GM10248 (cell line): ENCODE data around the gene SZRD1.

Source experiments
- CTCF ChIA-PET: fragments of 300-600 bp; sonication (Branson Sonifier 250); formaldehyde crosslinking; extraction: SDS; loops from one replicate; lab custom pipeline; 2021; ENCODE audit warnings: antibody characterized with exemption; lab: Yijun Ruan, JAX
- POLR2A ChIA-PET: fragments of 350-650 bp; sonication (Branson Sonifier 250); formaldehyde crosslinking; extraction: SDS; loops from one replicate; lab custom pipeline; 2020; ENCODE audit warnings: antibody characterized with exemption; lab: Yijun Ruan, JAX
- DNase-seq: peaks from one replicate; pipeline ENCODE4 v3.0.0; 2012; ENCODE audit errors: extremely low spot score
- TF ChIP-seq, protein P1 (sequence below): IDR thresholded peaks from 2 replicates; pipeline ENCODE4 v1.5.1; 2012; ENCODE audit warnings: mild to moderate bottlenecking, low read depth; ENCODE audit errors: extremely low read depth, missing control alignments, control extremely low read depth

Gene SZRD1

DNA sequence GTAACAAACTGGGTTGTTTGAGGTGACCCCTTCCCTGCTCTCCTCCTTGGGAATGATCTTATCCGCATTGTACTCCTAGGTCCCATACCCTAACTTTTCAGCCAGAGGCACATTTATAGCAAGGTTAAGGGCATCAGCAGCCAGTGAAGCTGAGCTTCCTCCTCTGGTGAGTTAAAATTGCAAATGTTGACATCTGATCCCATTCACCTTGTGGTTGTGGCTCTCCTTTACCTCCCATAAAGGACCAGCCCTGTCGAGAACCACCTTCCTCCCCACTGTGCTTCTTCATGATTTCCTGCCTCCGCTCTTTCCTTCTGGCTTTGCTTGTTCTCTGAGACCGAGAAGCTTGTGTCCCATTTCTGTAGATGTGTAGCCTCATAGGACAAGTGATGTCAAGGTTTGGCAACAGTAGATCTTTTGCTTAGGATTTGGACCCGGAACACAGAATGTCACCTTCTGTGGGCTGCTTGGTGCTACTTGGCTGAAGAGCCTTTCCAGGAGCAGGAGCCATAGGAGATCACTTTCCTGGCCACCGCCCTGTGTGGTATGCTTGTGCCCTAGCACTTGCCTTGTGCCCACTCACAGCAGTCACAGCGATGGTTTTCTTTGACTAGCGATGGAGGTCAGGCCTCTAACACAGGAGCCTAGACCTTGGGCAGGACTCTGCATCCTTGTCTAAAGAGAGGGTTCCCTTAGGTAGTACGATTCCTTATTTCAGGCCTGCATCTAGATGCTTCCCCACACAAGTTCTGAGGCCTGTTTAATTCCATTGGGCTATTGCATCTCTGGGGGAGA, 18.8 kb downstream of the SZRD1 start:
- CTCF ChIA-PET: interaction anchor here (1.0 to 1.7 kb wide), 4 partner anchors 10 to 64 kb away, joined by 3 to 7 read pairs (median 3); no protein-coding TSS in a partner anchor
- POLR2A ChIA-PET: interaction anchor here (1.2 to 1.8 kb wide), 2 partner anchors 10 to 17 kb away, joined by 7 to 10 read pairs; no protein-coding TSS in a partner anchor
- DNase-seq: no peak
- TF ChIP-seq, protein P1, sequence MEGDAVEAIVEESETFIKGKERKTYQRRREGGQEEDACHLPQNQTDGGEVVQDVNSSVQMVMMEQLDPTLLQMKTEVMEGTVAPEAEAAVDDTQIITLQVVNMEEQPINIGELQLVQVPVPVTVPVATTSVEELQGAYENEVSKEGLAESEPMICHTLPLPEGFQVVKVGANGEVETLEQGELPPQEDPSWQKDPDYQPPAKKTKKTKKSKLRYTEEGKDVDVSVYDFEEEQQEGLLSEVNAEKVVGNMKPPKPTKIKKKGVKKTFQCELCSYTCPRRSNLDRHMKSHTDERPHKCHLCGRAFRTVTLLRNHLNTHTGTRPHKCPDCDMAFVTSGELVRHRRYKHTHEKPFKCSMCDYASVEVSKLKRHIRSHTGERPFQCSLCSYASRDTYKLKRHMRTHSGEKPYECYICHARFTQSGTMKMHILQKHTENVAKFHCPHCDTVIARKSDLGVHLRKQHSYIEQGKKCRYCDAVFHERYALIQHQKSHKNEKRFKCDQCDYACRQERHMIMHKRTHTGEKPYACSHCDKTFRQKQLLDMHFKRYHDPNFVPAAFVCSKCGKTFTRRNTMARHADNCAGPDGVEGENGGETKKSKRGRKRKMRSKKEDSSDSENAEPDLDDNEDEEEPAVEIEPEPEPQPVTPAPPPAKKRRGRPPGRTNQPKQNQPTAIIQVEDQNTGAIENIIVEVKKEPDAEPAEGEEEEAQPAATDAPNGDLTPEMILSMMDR: no peak

DNA sequence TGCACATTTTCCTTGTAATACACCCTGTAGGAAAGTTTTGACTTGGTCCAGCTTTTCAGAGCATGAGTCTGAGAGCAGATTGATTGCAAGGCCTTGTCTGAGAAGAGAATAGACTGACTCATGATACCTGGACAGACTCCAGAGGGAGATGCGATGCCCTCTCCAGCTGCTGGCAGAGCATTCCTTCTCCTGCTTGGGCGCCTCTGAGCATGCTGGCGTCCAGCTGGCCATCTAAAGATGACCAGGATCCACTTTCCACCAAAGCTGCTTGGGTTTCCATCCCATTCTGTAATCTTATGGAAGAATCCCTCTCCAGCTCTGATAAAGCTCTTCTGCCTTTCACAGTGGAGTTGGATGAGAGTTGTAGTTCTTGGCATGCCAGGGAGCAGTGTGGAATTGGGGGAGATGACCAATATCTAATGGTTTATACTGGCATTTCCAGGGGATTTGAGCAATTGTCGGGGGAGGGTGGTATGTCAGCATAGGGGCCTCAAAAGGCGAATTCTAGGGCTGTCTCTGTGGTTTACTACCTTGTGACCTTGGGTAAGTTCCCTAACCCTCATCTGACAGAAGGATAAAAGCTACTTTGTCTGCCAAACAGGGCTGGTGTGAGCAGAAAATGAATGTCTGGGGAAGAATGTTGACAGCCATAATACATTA, 19.5 kb downstream of the SZRD1 start:
- ChIA-PET POLR2A (interaction anchor here (1.2 to 1.8 kb wide), 2 partner anchors 10 to 18 kb away, joined by 7 to 10 read pairs; no protein-coding TSS in a partner anchor), CTCF (interaction anchor here (1.0 to 2.0 kb wide), 5 partner anchors 11 to 65 kb away, joined by 3 to 7 read pairs (median 3); no protein-coding TSS in a partner anchor)
- TF ChIP-seq, protein P1: no peak
- DNase-seq: no peak

DNA sequence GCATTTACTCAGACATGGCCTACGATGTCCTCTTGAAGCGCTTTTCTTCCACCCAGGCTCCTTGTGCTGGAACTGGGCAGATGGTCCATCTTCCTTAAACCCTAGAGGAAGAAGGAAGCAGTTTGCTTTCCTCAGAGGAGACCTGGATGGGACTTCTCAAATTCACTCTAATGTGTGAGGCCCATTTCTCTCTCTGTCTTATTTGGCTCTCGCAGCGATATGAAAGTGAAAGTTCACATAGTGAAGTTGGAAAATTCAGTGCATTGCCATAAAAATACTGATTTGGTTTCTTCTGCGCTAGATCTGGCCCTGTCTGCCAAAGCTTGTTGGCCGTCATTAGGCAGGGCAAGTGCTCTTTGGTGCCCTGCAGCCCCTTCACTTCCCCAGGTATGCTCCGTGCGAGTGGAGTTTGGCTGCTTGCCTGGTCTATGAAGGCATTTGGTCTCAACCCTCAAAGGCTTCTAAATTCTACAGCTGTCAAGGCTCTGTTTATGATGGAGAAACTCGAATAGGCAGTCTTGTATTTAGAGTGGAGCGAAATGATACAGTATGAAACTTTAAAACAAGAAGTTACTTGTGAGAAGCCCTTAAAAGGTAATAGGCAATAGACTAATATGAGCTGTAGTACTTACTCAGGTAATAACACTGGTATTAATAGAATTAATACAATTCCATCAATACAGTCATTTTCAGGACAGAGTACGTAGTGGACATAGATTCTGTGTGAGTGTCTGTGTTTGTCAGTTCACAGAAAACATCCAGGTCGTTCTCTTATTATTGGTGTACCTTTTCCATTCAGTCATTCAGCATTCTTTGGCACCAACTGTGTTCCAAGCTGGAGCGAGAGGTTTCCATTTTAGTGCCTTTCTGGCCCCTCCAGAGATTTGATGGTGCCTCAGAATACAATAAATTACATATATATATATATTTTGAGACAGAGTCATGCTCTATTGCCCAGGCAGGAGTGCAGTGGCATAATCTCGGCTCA, 20.5 kb downstream of the SZRD1 start:
- DNase-seq: peak; percentile 48
- TF ChIP-seq, protein P1: no peak
- POLR2A ChIA-PET: interaction anchor here (0.6 to 1.8 kb wide), 3 partner anchors 9 to 64 kb away, joined by 3 to 10 read pairs (median 3); no protein-coding TSS in a partner anchor
- CTCF ChIA-PET: interaction anchor here (0.8 to 2.0 kb wide), 10 partner anchors 9 to 53 kb away, joined by 3 to 7 read pairs (median 4); partner anchors contain the start of gene NECAP2

DNA sequence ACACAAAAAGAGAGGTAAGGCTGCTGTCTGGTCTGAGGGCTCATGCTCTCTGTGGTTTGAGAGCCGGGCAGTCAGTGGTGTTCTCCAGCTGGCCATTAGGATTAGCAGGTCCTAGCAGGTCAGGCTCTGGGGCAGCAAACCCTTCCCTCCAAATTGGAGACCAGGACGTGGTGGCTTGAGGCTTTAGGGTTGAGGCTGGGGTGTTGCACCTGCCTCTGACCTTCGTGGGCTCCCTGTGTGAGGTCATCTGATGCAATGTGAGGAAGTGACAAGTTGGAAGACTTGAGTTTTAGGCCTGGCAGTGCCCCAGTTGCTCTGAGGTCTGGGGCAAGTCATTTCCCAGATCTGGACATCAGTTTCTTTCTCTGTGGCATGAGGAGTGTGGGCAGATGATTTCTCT, 24.4 kb downstream of the SZRD1 start:
- CTCF ChIA-PET: no interaction called here
- POLR2A ChIA-PET: interaction anchor here (0.5 kb wide), 1 partner anchor 11 kb away, joined by 5 read pairs; no protein-coding TSS in a partner anchor
- TF ChIP-seq, protein P1: no peak
- DNase-seq: no peak

DNA sequence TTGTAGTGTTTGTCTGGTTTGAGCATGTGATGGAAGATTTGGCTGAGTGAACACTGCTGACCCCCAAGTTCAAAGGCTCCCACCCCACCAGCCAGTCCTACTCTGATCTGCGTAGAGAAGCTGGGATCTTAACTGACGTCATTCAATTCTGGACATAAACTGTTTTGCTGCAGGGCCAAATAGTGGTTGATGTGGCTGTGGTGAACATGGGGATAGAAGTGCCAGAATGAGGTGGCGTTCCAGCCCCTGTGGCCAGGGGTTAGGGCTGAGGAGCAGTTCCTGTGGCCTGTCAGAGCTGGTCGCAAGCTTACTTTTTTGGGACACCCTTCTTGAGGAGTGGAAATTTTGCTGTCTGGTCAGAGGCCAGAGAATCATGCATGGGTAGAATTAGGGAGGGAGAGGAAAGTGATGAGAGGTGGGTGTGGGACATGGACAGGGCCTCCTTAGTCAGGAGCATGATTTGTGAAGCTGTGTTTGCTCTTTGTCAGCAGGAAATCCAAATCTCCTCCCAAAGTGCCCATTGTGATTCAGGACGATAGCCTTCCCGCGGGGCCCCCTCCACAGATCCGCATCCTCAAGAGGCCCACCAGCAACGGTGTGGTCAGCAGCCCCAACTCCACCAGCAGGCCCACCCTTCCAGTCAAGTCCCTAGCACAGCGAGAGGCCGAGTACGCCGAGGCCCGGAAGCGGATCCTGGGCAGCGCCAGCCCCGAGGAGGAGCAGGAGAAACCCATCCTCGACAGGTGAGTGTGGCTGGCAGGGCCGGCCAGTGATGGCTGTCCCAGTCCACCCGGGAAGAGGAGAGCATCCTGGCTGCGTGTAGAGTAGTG, 25.9 kb downstream of the SZRD1 start:
- DNase-seq: no peak
- TF ChIP-seq, protein P1: no peak
- ChIA-PET CTCF (interaction anchor here (1.4 to 1.8 kb wide), 2 partner anchors 12 to 47 kb away, joined by 3 to 4 read pairs; partner anchors contain the start of gene NECAP2), POLR2A (no interaction called here)
